Right kidney (tissue), 1 donor: ENCODE data around the gene SLC35F6.
"Not testable (repeated sequence)": the region's sequence is repeated elsewhere in the genome, so short reads cannot be mapped to it uniquely, and the experiment has no call there.

ENCODE experiments used
- DNase-seq: peaks from one replicate; pipeline ENCODE4 v3.0.0-alpha.2; 2016

The SLC35F6 gene

GRCh38 chr2:26729311-26729710 lies 34.8 kb upstream of the SLC35F6 start:
- DNase-seq, result no peak

- no peak for DNase-seq
These were observed 33.3 kb upstream of the SLC35F6 start for GRCh38 chr2:26730549-26731344.

GRCh38 chr2:26731714-26732113 lies 32.4 kb upstream of the SLC35F6 start:
- DNase-seq, result no peak

- no peak for DNase-seq
These were observed 31.6 kb upstream of the SLC35F6 start for GRCh38 chr2:26732446-26732845.

- no peak for DNase-seq
These were observed 30.7 kb upstream of the SLC35F6 start for GRCh38 chr2:26733413-26733812.

GRCh38 chr2:26735097-26735496 lies 29.0 kb upstream of the SLC35F6 start:
- DNase-seq, result no peak

- DNase-seq, result no peak
These were observed 28.0 kb upstream of the SLC35F6 start for GRCh38 chr2:26735883-26736588.

- DNase-seq, result no peak
These were observed 26.9 kb upstream of the SLC35F6 start for GRCh38 chr2:26737221-26737620.

GRCh38 chr2:26738481-26738880 lies 25.6 kb upstream of the SLC35F6 start:
- no peak for DNase-seq

- DNase-seq, result no peak
These were observed 24.6 kb upstream of the SLC35F6 start for GRCh38 chr2:26739514-26739913.

- no peak for DNase-seq
These were observed 23.7 kb upstream of the SLC35F6 start for GRCh38 chr2:26740346-26740745.

- no peak for DNase-seq
These were observed 23.2 kb upstream of the SLC35F6 start for GRCh38 chr2:26740890-26741302.

GRCh38 chr2:26742048-26742770 lies 21.9 kb upstream of the SLC35F6 start:
- DNase-seq, result no peak

GRCh38 chr2:26743852-26744251 lies 20.2 kb upstream of the SLC35F6 start:
- DNase-seq, result no peak

- DNase-seq, result no peak
These were observed 19.1 kb upstream of the SLC35F6 start for GRCh38 chr2:26744953-26745352.

- peak; percentile 63 for DNase-seq
These were observed 18.3 kb upstream of the SLC35F6 start for GRCh38 chr2:26745609-26746327.

- DNase-seq, result no peak
These were observed 17.1 kb upstream of the SLC35F6 start for GRCh38 chr2:26746934-26747333.

GRCh38 chr2:26749787-26750420 lies 14.2 kb upstream of the SLC35F6 start:
- DNase-seq, result not testable (repeated sequence)

GRCh38 chr2:26750467-26750866 lies 13.6 kb upstream of the SLC35F6 start:
- DNase-seq, result not testable (repeated sequence)

GRCh38 chr2:26752656-26753055 lies 11.4 kb upstream of the SLC35F6 start:
- no peak for DNase-seq

GRCh38 chr2:26754539-26754938 lies 9.5 kb upstream of the SLC35F6 start:
- DNase-seq, result no peak
